ENCODE data around the gene CYP4A11. TPM values are rescaled to one million over a fixed set of nuclear protein-coding genes. Genes with fewer than 3 reads are reported as not detected.
A peak's percentile ranks its signal among the peaks of the same experiment; 100 is the strongest.
"Not testable (repeated sequence)": the region's sequence is repeated elsewhere in the genome, so short reads cannot be mapped to it uniquely, and the experiment has no call there.

CYP4A11 gene
- 100 to 1,000 TPM; 190 to 457 TPM for total RNA-seq
- polyA plus RNA-seq: 100 to 1,000 TPM; 309 to 582 TPM

GRCh38 chr1:46941135-46941694 lies at the start of gene CYP4A11:
TSS of gene CYP4A11 (minus strand) at chr1:46941476. CDS start at chr1:46941433, 43 bp downstream.
- 34% methylated on average over 5 of the region's 5 CpGs for WGBS
- peak within 1 kb of the TSS; percentile 77 to 90 for H3K27ac ChIP-seq (ENCODE audit: low read depth in 1 of 2, low read length in 2 of 2)
- TF ChIP-seq JUND (IDR thresholded peaks at IDR 0.05): no peak
- TF ChIP-seq RAD21 (IDR thresholded peaks at IDR 0.05): no peak
- peak; percentile 19 for TF ChIP-seq YY1 (IDR thresholded peaks at IDR 0.05)
- no peak for TF ChIP-seq FOXA2 (IDR thresholded peaks at IDR 0.05)
- TF ChIP-seq FOXA1 (IDR thresholded peaks at IDR 0.05): no peak
- TF ChIP-seq REST (IDR thresholded peaks at IDR 0.05): no peak
- TF ChIP-seq HNF4A (conservative IDR thresholded peaks at IDR 0.05): peak; percentile 59 to 63
- peak; percentile 72 for TF ChIP-seq TAF1 (conservative IDR thresholded peaks at IDR 0.05)
- no peak for TF ChIP-seq ZBTB33 (IDR thresholded peaks at IDR 0.05)
- no peak for TF ChIP-seq HNF4G (IDR thresholded peaks at IDR 0.05)
- no peak for TF ChIP-seq EGR1 (IDR thresholded peaks at IDR 0.05; ENCODE audit: low read depth in 2 of 2)
- TF ChIP-seq GABPA (IDR thresholded peaks at IDR 0.05 in 1 of 2, conservative IDR thresholded peaks at IDR 0.05 in 1 of 2): no peak
- peak in 1 of 2 donors; percentile 8 for TF ChIP-seq RXRA (IDR thresholded peaks at IDR 0.05)
- TF ChIP-seq CTCF (IDR thresholded peaks at IDR 0.05; ENCODE audit: low read depth, low read length, missing input control): no peak
- TF ChIP-seq SP1 (IDR thresholded peaks at IDR 0.05): peak; percentile 26
- no peak for TF ChIP-seq NR2F2 (IDR thresholded peaks at IDR 0.05)
- TF ChIP-seq ATF3 (IDR thresholded peaks at IDR 0.05): no peak
- no peak for TF ChIP-seq MAX (IDR thresholded peaks at IDR 0.05)
- H3K4me3 ChIP-seq (ENCODE audit: low read depth in 1 of 3, low read length in 3 of 3): peak within 1 kb of the TSS; percentile 42 to 92 (median 86)
- H3K9me3 ChIP-seq (ENCODE audit: control insufficient read depth in 4 of 4, low read length in 3 of 4): no peaks in the 10 kb centered on the region
- no peaks in the 10 kb centered on the region for H3K27me3 ChIP-seq (ENCODE audit: control insufficient read depth in 4 of 4, insufficient read depth in 4 of 4, low read length in 3 of 4)
- H3K36me3 ChIP-seq (ENCODE audit: control insufficient read depth in 4 of 4, insufficient read depth in 3 of 4, low read depth in 1 of 4, low read length in 3 of 4): peaks cover 0 to 15% (median 6%) of the 10 kb centered on the region in 4 donors
- H3K9ac ChIP-seq (ENCODE audit: low read depth in 1 of 2, low read length in 2 of 2): peak within 1 kb of the TSS; percentile 67 to 73
- H3K4me1 ChIP-seq (ENCODE audit: control insufficient read depth in 4 of 4, insufficient read depth in 4 of 4, low read length in 3 of 4): peaks cover 0 to 35% (median 12%) of the 10 kb centered on the region in 4 donors
- DNase-seq (ENCODE audit: low spot score): peak; percentile 63

- H3K9ac ChIP-seq (ENCODE audit: low read depth in 1 of 2, low read length in 2 of 2); H3K4me3 ChIP-seq (ENCODE audit: low read depth in 1 of 3, low read length in 3 of 3); H3K27me3 ChIP-seq (ENCODE audit: control insufficient read depth in 4 of 4, insufficient read depth in 4 of 4, low read length in 3 of 4); H3K9me3 ChIP-seq (ENCODE audit: control insufficient read depth in 4 of 4, low read length in 3 of 4); H3K36me3 ChIP-seq (ENCODE audit: control insufficient read depth in 4 of 4, insufficient read depth in 3 of 4, low read depth in 1 of 4, low read length in 3 of 4); H3K4me1 ChIP-seq (ENCODE audit: control insufficient read depth in 4 of 4, insufficient read depth in 4 of 4, low read length in 3 of 4); H3K27ac ChIP-seq (ENCODE audit: low read depth in 1 of 2, low read length in 2 of 2); DNase-seq (ENCODE audit: low spot score): not testable (repeated sequence)
- WGBS: 86% methylated on average over 2 of the region's 2 CpGs
Measured at GRCh38 chr1:46990541-46990940, 49.3 kb upstream of the CYP4A11 start.
